GM08714 (cell line): ENCODE data around the gene MCTP1.
"Not testable (repeated sequence)": the region's sequence is repeated elsewhere in the genome, so short reads cannot be mapped to it uniquely, and the experiment has no call there.

ENCODE experiments used
- H3K4me3 ChIP-seq: fragments of 200-500 bp; sonication (Bioruptor generic); 2 replicates; pipeline ENCODE4 v1.5.1; 2014; ENCODE audit warnings: mild to moderate bottlenecking, low read length, inconsistent platforms
- ZNF274 ChIP-seq: IDR thresholded peaks from 2 replicates; pipeline ENCODE4 v1.6.1; 2012; ENCODE audit warnings: mild to moderate bottlenecking, low read depth, low read length

MCTP1 gene

GRCh38 chr5:94849821-94850736 lies 434.8 kb downstream of the MCTP1 start:
- H3K4me3 ChIP-seq = no peak overlapping the region

DNA sequence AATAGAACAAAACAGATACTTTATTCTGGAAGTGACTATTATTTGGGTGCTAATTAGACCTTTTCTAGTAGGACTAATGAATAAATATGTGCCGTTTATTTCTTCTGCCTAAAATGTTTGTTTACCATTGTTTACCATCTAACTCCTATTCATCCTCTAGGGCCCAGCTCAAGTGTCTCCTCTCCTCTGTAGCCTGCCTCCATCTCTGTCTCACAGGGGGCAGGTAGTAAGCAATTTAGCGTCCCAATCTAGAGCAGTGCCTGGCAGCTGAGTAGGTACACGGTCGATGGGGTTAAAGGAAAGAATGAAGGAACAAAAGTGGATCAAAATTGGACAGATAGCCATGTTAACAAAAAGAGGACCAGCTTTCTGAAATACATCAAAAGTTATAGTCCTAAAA lies 435.6 kb downstream of the MCTP1 start:
- no peak for TF ChIP-seq ZNF274
- H3K4me3 ChIP-seq = no peak overlapping the region

More at GRCh38 chr5:94849821-94850736, 434.8 kb downstream of the MCTP1 start:
- no peak for TF ChIP-seq ZNF274

- TF ChIP-seq ZNF274 = no peak
- H3K4me3 ChIP-seq = no peak overlapping the region
These were observed 437.2 kb downstream of the MCTP1 start for GRCh38 chr5:94847726-94848125.

GRCh38 chr5:94847019-94847418 lies 437.9 kb downstream of the MCTP1 start:
- no peak overlapping the region for H3K4me3 ChIP-seq
- TF ChIP-seq ZNF274 = no peak

DNA sequence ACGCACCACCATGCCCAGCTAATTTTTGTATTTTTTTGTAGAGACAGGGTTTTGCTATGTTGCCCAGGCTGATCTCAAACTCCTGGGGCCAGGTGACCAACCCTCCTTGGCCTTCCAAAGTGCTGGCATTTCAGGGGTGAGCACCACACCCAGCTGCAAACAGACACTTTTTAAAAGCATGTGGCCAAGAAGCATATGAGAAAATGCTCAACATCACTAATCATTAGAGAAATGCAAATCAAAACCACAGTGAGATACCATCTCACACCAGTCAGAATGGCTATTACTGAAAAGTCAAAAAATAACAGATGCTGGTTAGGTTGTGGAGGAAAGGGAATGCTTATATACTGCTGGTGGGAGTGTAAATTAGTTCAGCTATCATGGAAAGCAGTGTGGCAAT lies 439.2 kb downstream of the MCTP1 start:
- H3K4me3 ChIP-seq = not testable (repeated sequence)

DNA sequence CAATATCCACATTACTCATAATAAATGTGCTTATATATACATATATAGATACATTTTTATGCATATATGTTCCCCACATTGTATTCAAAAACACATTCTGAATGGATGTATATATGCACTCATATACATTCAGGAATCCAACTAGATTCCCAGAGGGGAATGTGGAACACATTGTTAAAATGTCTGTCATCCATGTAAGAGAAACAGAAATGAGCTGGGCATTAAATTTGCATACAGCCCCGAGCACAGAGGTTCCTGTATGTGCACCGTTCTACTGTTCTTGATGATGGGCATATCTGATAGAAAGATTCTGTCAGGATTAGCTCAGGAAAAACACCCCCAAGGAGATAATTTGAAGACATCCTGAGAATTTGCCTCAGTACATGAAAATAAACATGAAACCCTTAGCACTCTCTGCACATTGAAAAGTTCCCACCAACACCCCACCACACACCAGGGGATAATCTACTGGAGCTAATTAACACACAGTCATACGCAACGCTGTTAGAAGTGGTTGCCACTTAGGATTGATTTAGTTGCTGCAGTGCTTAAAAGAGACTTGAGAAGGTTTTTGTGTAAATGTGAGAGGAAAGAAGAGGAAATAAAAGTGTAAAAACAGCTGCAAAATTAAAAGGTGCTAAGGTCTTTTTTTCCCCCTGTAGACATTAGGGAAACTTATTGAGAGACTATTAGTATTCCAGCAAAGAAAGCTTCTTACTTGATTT lies 443.1 kb downstream of the MCTP1 start:
- TF ChIP-seq ZNF274 = no peak
- H3K4me3 ChIP-seq = no peak overlapping the region

DNA sequence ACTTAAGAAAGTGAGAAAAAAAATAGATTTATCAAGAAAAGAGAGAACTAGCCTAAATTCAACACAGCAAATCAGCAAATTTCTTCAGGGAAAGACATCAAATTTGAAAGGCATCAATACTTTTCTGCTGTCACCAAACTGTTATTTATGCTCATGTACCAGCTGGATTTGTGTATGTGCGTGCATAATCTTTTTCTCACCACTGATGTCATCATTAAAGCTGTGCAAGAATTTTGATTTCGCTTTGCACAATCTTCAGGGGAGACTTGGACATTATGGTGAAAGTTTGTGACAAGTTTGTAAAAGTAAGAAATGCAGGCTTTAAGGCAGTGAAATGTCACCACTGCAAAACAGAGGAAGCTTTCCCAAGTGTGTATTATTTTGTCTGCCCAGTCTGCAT lies 451.0 kb downstream of the MCTP1 start:
- H3K4me3 ChIP-seq = no peak overlapping the region
- no peak for TF ChIP-seq ZNF274

- no peak for TF ChIP-seq ZNF274
These were observed 452.2 kb downstream of the MCTP1 start for GRCh38 chr5:94832685-94833084.

DNA sequence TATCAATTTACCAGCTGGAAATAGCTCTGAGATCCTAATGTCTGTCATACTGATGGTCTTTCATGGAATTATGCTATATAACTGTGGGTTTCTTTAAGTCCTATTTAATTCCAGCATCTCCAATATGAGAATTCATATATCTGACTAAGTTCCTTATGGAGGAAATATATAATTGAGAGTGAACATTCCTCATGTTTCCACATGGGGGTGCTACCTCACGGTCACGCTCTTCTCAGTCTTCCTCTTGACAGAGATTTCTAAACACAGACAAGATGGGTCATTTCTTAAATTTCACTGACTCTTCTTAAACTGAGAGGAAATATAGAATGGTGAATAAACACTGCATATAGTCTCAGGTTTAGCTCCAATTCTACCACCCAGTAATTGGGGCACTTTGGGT lies 454.4 kb downstream of the MCTP1 start:
- TF ChIP-seq ZNF274 = no peak
- no peak overlapping the region for H3K4me3 ChIP-seq

More at GRCh38 chr5:94832685-94833084, 452.2 kb downstream of the MCTP1 start:
- no peak overlapping the region for H3K4me3 ChIP-seq

GRCh38 chr5:94828222-94828621 lies 456.7 kb downstream of the MCTP1 start:
- H3K4me3 ChIP-seq = not testable (repeated sequence)

- no peak overlapping the region for H3K4me3 ChIP-seq
- TF ChIP-seq ZNF274 = no peak
These were observed 464.4 kb downstream of the MCTP1 start for GRCh38 chr5:94820488-94820887.

DNA sequence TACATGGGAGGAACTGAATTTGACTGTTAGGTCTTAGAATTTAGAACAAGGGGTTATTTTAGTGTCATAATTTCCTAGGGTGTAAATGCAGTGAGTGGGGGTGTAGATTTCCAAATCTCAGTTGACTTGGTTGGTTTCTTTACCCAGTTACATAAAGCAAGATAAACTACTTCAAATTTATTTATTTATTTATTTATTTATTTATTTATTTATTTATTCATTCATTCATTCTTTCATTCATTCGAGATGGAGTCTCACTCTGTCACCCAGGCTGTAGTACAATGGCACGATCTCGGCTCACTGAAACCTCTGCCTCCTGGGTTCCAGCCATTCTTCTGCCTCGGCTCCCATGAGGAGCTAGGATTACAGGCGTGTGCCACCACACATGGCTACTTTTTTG lies 466.0 kb downstream of the MCTP1 start:
- no peak overlapping the region for H3K4me3 ChIP-seq
- no peak for TF ChIP-seq ZNF274

- H3K4me3 ChIP-seq = no peak overlapping the region
- no peak for TF ChIP-seq ZNF274
These were observed 469.4 kb downstream of the MCTP1 start for GRCh38 chr5:94815313-94816039.

DNA sequence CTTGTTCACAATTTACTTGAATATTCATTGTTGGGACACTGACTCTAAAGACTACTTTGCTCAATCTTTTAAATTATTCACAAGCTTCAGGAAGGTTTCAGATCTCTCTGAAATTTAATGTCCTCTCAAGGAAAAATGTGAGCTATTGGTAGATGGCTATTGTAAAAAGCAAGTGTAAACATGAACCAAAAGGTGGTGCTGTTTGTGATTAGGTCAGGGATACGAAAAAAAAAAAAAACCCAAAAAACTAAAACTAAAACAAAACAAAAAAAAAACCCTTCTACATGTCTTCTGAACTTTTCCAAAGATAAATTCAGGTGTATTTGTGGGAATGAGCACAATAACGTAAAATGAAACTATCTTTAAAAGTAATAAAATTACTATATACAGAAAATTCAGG lies 472.7 kb downstream of the MCTP1 start:
- TF ChIP-seq ZNF274 = no peak

More for the DNA sequence above, 472.7 kb downstream of the MCTP1 start:
- H3K4me3 ChIP-seq = no peak overlapping the region
